CD14-positive monocyte (primary cell): ENCODE results near the gene PDPK1. TPM values are rescaled to one million over a fixed set of nuclear protein-coding genes. Genes with fewer than 3 reads are reported as not detected.
A peak's percentile ranks its signal among the peaks of the same experiment; 100 is the strongest.

ENCODE experiments used
- DNase-seq, 3 donors: peaks; one replicate each; pipeline ENCODE4 v3.0.0-alpha.2; 2011 to 2022
- H2AFZ ChIP-seq: 2 replicates; pipeline ENCODE4 v1.6.0; 2012; ENCODE audit warnings: mild to moderate bottlenecking, low read depth, low read length, inconsistent platforms; ENCODE audit not compliant: insufficient read depth, poor library complexity, severe bottlenecking
- H3K27ac ChIP-seq, 2 donors: 1 replicate in 1 of 2; 2 replicates in 1 of 2; pipeline ENCODE4 v1.5.1; 2012 to 2013; ENCODE audit warnings: low read length in 2 of 2, control low read depth in 1 of 2, inconsistent platforms in 1 of 2, low read depth in 1 of 2, mild to moderate bottlenecking in 1 of 2
- H3K27me3 ChIP-seq, 2 donors: one replicate each; pipeline versions ENCODE4 v1.6.0 to v1.6.1; 2011 to 2013; ENCODE audit warnings: low read length in 2 of 2; ENCODE audit not compliant: control insufficient read depth in 2 of 2, insufficient read depth in 2 of 2
- H3K36me3 ChIP-seq, 2 donors: replicated peaks in 1 of 2; 1 replicate in 1 of 2; 2 replicates in 1 of 2; pipeline versions ENCODE4 v1.5.1 to v1.6.1; 2012 to 2013; ENCODE audit warnings: low read length in 2 of 2, control low read depth in 1 of 2, inconsistent platforms in 1 of 2, mild to moderate bottlenecking in 1 of 2; ENCODE audit not compliant: insufficient read depth in 2 of 2, control insufficient read depth in 1 of 2
- H3K4me1 ChIP-seq, 2 donors: 1 replicate in 1 of 2; 2 replicates in 1 of 2; pipeline versions ENCODE4 v1.5.1 to v1.6.1; 2012 to 2013; ENCODE audit warnings: low read length in 2 of 2, control low read depth in 1 of 2, inconsistent platforms in 1 of 2, mild to moderate bottlenecking in 1 of 2, moderate library complexity in 1 of 2; ENCODE audit not compliant: insufficient read depth in 2 of 2, control insufficient read depth in 1 of 2
- H3K4me2 ChIP-seq: replicated peaks from 2 replicates; pipeline ENCODE3; 2012; ENCODE audit warnings: low read length, moderate library complexity, mild to moderate bottlenecking; ENCODE audit not compliant: poor library complexity, severe bottlenecking; ENCODE audit errors: extremely low read depth
- H3K4me3 ChIP-seq, 3 experiments: fragments of 200-600 bp in 1 of 3; sonication (generic) in 1 of 3; replicated peaks in 1 of 3; 1 replicate in 2 of 3; 2 replicates in 1 of 3; pipeline ENCODE4 v1.5.1; 2011 to 2013; ENCODE audit warnings: low read length in 3 of 3, mild to moderate bottlenecking in 3 of 3, control low read depth in 2 of 3, low read depth in 2 of 3, inconsistent platforms in 1 of 3, moderate library complexity in 1 of 3
- H3K79me2 ChIP-seq: 2 replicates; pipeline ENCODE4 v1.6.0; 2012; ENCODE audit warnings: mild to moderate bottlenecking, control low read depth, inconsistent platforms, low read length, moderate library complexity; ENCODE audit not compliant: insufficient read depth
- H3K9ac ChIP-seq: 2 replicates; pipeline ENCODE4 v1.6.0; 2017; ENCODE audit warnings: low read length, mild to moderate bottlenecking; ENCODE audit not compliant: insufficient read depth, poor library complexity, severe bottlenecking
- H3K9me3 ChIP-seq, 2 donors: replicated peaks in 1 of 2; 1 replicate in 1 of 2; 2 replicates in 1 of 2; pipeline versions ENCODE4 v1.5.1 to v1.6.1; 2012 to 2013; ENCODE audit warnings: low read length in 2 of 2, control low read depth in 1 of 2; ENCODE audit not compliant: control insufficient read depth in 1 of 2, insufficient read depth in 1 of 2
- H4K20me1 ChIP-seq: 2 replicates; pipeline ENCODE4 v1.6.0; 2012; ENCODE audit warnings: mild to moderate bottlenecking, low read length, control low read depth, moderate library complexity; ENCODE audit not compliant: insufficient read depth
- H3K27ac Mint-ChIP-seq, 7 donors: one replicate each; pipeline ENCODE4 v1.8.0; 2020; ENCODE audit warnings: mild to moderate bottlenecking in 7 of 7, mixed read lengths in 7 of 7, moderate library complexity in 6 of 7, inconsistent platforms in 2 of 7
- H3K27me3 Mint-ChIP-seq, 3 donors: one replicate each; pipeline ENCODE4 v1.8.0; 2021 to 2022; ENCODE audit warnings: low read depth in 3 of 3, mild to moderate bottlenecking in 3 of 3, mixed read lengths in 3 of 3, moderate library complexity in 3 of 3, inconsistent platforms in 1 of 3
- H3K36me3 Mint-ChIP-seq, 2 donors: one replicate each; pipeline ENCODE4 v1.8.0; 2020; ENCODE audit warnings: mixed read lengths in 2 of 2, inconsistent platforms in 1 of 2, mild to moderate bottlenecking in 1 of 2
- H3K4me1 Mint-ChIP-seq: one replicate; pipeline ENCODE4 v1.8.0; 2020; ENCODE audit warnings: mild to moderate bottlenecking, mixed read lengths
- H3K4me3 Mint-ChIP-seq, 2 donors: one replicate each; pipeline ENCODE4 v1.8.0; 2020; ENCODE audit warnings: mild to moderate bottlenecking in 2 of 2, mixed read lengths in 2 of 2, moderate library complexity in 1 of 2
- H3K9me3 Mint-ChIP-seq, 7 donors: one replicate each; pipeline ENCODE4 v1.8.0; 2020 to 2022; ENCODE audit warnings: mixed read lengths in 7 of 7, mild to moderate bottlenecking in 6 of 7, moderate library complexity in 6 of 7, inconsistent platforms in 2 of 7
- CTCF ChIP-seq: fragments of 200-600 bp; IDR thresholded peaks from one replicate; pipeline ENCODE4 v1.8.0; 2022; ENCODE audit warnings: antibody characterized with exemption, mild to moderate bottlenecking
- WGBS: methylation state at CpG from one replicate; pipeline ENCODE4 v1.1.5; 2013; ENCODE audit warnings: missing lambda C conversion rate; ENCODE audit not compliant: insufficient coverage; 5-methylcytosine and 5-hydroxymethylcytosine counted together
- intact Hi-C, 2 donors: fragments of 100-400 bp; cut with micrococcal nuclease; formaldehyde crosslinking; loops; one replicate each; pipeline versions ENCODE4 v1.15.0 to v1.15.1; 2023
- polyA plus RNA-seq, 3 donors: library from polyadenylated mRNA; depleted of rRNA in 1 of 3; unstranded in 2 of 3; stranded (reverse) in 1 of 3; fragments of 300-500 nt in 2 of 3; fragments of >200 nt in 1 of 3; fragmentation: Illumina TruSeq in 2 of 3; gene quantifications; 1 replicate in 2 of 3; 2 replicates in 1 of 3; pipeline ENCODE4 v1.2.3, GENCODE V29; 2012 to 2021

Gene PDPK1
- polyA plus RNA-seq, 3 donors: 35.6 to 45.9 (median 38.6) TPM

GRCh38 chr16:2527071-2527783, 10.6 kb upstream of the PDPK1 start:
- peaks cover 85% of the 10 kb centered on the region for H4K20me1 ChIP-seq
- no peak overlapping the region for H3K9ac ChIP-seq
- peaks cover 12 to 25% of the 10 kb centered on the region in 2 donors for H3K4me1 ChIP-seq
- H3K9me3 ChIP-seq: no peaks in the 10 kb centered on the region
- H2AFZ ChIP-seq: no peak overlapping the region
- H3K27ac ChIP-seq: peak overlapping the region in 1 of 2 donors; percentile 26
- peaks cover 0 to 2% (median 0%) of the 10 kb centered on the region in 7 donors for H3K9me3 Mint-ChIP-seq
- TF ChIP-seq CTCF: no peak
- peaks cover 52 to 71% of the 10 kb centered on the region in 2 donors for H3K36me3 Mint-ChIP-seq
- H3K4me1 Mint-ChIP-seq: peaks cover 21% of the 10 kb centered on the region
- H3K79me2 ChIP-seq: peaks cover 20% of the 10 kb centered on the region
- H3K4me2 ChIP-seq: no peak overlapping the region
- peaks cover 65 to 82% of the 10 kb centered on the region in 2 donors for H3K36me3 ChIP-seq
- no peaks in the 10 kb centered on the region for H3K27me3 Mint-ChIP-seq
- peak overlapping the region in 4 of 7 donors; percentile 44 to 63 (median 59) for H3K27ac Mint-ChIP-seq
- WGBS: 100% methylated on average over 5 of the region's 12 CpGs
- intact Hi-C loops: no loop called here
- no peaks in the 10 kb centered on the region for H3K27me3 ChIP-seq
- no peak overlapping the region for H3K4me3 ChIP-seq
- no peak overlapping the region for H3K4me3 Mint-ChIP-seq
- DNase-seq: no peak

- Histone ChIP-seq H4K20me1 (peaks cover 79% of the 10 kb centered on the region), H3K27me3 (no peaks in the 10 kb centered on the region), H3K36me3 (peaks cover 65 to 77% of the 10 kb centered on the region in 2 donors), H3K4me2 (no peak overlapping the region), H3K9me3 (no peaks in the 10 kb centered on the region), H2AFZ (no peak overlapping the region), H3K79me2 (peaks cover 22% of the 10 kb centered on the region), H3K4me3 (no peak overlapping the region), H3K9ac (no peak overlapping the region), H3K4me1 (peaks cover 17 to 29% of the 10 kb centered on the region in 2 donors), H3K27ac (no peak overlapping the region)
- Mint-ChIP-seq H3K36me3 (peaks cover 52 to 71% of the 10 kb centered on the region in 2 donors), H3K27ac (no peak overlapping the region), H3K9me3 (peaks cover 0 to 2% (median 0%) of the 10 kb centered on the region in 7 donors), H3K27me3 (peaks cover 0 to 2% (median 0%) of the 10 kb centered on the region in 3 donors), H3K4me3 (no peak overlapping the region), H3K4me1 (peaks cover 21% of the 10 kb centered on the region)
- intact Hi-C loops: no loop called here
- TF ChIP-seq CTCF: no peak
- WGBS: 96% methylated on average over 24 of the region's 24 CpGs
- DNase-seq: no peak
Measured at GRCh38 chr16:2527784-2528100, 10.1 kb upstream of the PDPK1 start.
